Measurements from ENCODE around the gene APBB1IP. TPM values are rescaled to one million over a fixed set of nuclear protein-coding genes. Genes with fewer than 3 reads are reported as not detected.
"Not testable (repeated sequence)": the region's sequence is repeated elsewhere in the genome, so short reads cannot be mapped to it uniquely, and the experiment has no call there.

The APBB1IP gene
- polyA plus RNA-seq, 1 experiment: 0.04 TPM

DNA sequence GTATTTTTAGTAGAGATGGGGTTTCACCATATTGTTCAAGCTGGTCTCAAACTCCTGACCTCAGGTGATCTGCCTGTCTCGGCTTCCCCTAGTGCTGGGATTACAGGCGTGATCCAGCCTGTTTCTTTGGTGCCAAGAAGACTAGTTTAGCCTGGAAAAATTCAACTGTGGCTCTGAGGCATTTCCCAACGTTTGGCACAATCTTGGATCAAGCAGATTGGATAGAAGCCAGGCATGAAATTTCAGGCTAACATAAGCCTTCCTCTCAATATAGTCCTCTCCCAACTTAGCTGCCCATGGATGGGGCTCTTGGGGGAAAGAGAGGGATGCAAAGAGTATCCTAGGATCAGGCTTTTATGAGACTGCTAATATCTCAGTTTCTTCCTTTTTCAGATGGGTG, 53.8 kb downstream of the APBB1IP start:
- ChIA-PET POLR2A (no interaction called here), CTCF (no interaction called here)
- DNase-seq (ENCODE audit: low read depth, low spot score): no peak

DNA sequence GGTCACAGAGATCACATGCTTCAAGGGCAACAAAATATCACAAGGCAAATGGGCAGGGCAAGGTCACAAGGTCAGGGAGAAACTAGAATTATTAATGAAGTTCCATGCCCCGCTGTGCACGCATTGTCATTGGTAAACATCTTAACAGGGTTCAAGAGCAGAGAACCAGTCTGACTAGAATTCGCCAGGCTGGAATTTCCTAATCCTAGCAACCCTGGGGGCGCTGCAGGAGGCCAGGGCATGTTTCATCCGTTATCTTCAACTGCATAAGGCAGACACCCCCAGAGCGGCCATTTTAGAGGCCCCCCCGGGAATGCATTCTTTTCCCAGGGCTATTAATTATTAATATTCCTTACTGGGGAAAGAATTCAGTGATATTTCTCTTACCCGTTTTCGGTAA, 54.6 kb downstream of the APBB1IP start:
- H3K4me3 ChIP-seq (ENCODE audit: low read depth, low read length); H3K27ac ChIP-seq (ENCODE audit: low read depth, low read length); H3K9me3 ChIP-seq (ENCODE audit: control insufficient read depth, insufficient read depth, low read length); POLR2A ChIA-PET; CTCF ChIA-PET; DNase-seq (ENCODE audit: low read depth, low spot score); H3K27me3 ChIP-seq (ENCODE audit: control insufficient read depth, insufficient read depth, low read length): not testable (repeated sequence)

More for the DNA sequence above, 53.8 kb downstream of the APBB1IP start:
- TF ChIP-seq, protein P1, sequence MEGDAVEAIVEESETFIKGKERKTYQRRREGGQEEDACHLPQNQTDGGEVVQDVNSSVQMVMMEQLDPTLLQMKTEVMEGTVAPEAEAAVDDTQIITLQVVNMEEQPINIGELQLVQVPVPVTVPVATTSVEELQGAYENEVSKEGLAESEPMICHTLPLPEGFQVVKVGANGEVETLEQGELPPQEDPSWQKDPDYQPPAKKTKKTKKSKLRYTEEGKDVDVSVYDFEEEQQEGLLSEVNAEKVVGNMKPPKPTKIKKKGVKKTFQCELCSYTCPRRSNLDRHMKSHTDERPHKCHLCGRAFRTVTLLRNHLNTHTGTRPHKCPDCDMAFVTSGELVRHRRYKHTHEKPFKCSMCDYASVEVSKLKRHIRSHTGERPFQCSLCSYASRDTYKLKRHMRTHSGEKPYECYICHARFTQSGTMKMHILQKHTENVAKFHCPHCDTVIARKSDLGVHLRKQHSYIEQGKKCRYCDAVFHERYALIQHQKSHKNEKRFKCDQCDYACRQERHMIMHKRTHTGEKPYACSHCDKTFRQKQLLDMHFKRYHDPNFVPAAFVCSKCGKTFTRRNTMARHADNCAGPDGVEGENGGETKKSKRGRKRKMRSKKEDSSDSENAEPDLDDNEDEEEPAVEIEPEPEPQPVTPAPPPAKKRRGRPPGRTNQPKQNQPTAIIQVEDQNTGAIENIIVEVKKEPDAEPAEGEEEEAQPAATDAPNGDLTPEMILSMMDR (IDR thresholded peaks at IDR 0.05; ENCODE audit: low read depth, low read length): no peak
- Histone ChIP-seq H3K4me3 (ENCODE audit: low read depth, low read length) (no peak overlapping the region), H3K9me3 (ENCODE audit: control insufficient read depth, insufficient read depth, low read length) (peaks cover 2% of the 10 kb centered on the region; the same call in 1 of the 2 replicates), H3K27me3 (ENCODE audit: control insufficient read depth, insufficient read depth, low read length) (no peaks in the 10 kb centered on the region), H3K27ac (ENCODE audit: low read depth, low read length) (no peak overlapping the region)

DNA sequence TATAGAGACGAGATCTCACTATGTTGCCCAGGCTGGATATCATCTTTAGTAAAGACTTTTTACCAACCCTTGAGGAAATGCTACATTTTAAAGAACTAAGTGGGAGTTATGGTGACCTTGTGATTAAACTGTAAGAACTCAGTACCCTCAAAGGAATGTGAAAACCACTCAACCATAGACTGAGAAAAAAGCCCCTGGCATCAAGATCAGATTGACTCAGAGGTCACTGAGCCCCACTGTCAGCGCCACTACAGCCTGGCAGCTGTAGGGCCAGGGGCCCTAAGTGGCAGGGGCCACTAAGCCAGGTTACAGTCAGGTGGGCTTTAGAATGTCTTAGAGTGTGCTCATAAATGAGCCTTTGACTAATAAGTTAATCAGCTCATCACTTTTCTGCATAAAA, 55.9 kb downstream of the APBB1IP start:
- ChIA-PET CTCF (no interaction called here), POLR2A (no interaction called here)
- H3K9me3 ChIP-seq (ENCODE audit: control insufficient read depth, insufficient read depth, low read length): peaks cover 3% of the 10 kb centered on the region; the same call in 1 of the 2 replicates
- TF ChIP-seq, protein P1 (IDR thresholded peaks at IDR 0.05; ENCODE audit: low read depth, low read length): no peak
- H3K27ac ChIP-seq (ENCODE audit: low read depth, low read length): no peak overlapping the region
- H3K27me3 ChIP-seq (ENCODE audit: control insufficient read depth, insufficient read depth, low read length): no peaks in the 10 kb centered on the region
- DNase-seq (ENCODE audit: low read depth, low spot score): no peak
- no peak overlapping the region for H3K4me3 ChIP-seq (ENCODE audit: low read depth, low read length)

DNA sequence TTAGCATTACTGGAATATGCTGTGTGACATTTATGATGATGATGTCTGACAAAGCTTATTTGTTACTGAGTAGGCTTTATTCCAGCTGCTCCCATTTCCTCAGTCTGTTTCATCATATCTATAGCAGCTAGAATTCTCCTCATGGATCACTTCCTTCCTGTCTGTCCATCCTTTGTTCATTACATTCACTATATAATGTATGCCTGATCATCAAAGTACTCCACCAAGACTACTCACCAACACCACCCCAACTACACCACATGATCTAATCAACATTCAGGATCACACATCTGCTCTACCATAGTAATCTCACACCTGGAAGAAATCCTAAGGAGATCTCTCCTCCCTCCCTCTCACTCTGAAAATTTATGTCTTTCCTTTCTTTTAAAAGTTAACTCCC, 61.3 kb downstream of the APBB1IP start:
- no peak overlapping the region for H3K4me3 ChIP-seq (ENCODE audit: low read depth, low read length)
- ChIA-PET CTCF (no interaction called here), POLR2A (no interaction called here)
- peaks cover 15% of the 10 kb centered on the region for H3K9me3 ChIP-seq (ENCODE audit: control insufficient read depth, insufficient read depth, low read length)
- no peak overlapping the region for H3K27ac ChIP-seq (ENCODE audit: low read depth, low read length)
- DNase-seq (ENCODE audit: low read depth, low spot score): no peak
- TF ChIP-seq, protein P1 (IDR thresholded peaks at IDR 0.05; ENCODE audit: low read depth, low read length): no peak
- H3K27me3 ChIP-seq (ENCODE audit: control insufficient read depth, insufficient read depth, low read length): no peaks in the 10 kb centered on the region

DNA sequence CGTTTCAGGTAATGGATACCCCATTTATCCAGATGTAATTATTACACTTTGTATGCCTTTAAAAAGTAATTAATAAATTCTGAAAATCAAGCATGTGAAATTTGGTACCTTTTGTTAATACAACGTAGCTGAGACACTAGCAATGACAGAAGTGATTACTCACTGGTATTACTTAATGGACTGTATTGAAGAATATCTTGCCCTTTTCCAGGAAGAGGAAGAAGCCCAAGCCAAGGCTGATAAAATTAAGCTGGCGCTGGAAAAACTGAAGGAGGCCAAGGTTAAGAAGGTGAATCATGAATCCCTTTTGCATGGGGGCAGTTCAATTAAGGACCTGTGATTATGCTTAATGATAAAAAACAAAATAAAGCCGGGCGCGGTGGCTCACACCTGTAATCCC, 64.8 kb downstream of the APBB1IP start:
- Histone ChIP-seq H3K27me3 (ENCODE audit: control insufficient read depth, insufficient read depth, low read length) (no peaks in the 10 kb centered on the region), H3K9me3 (ENCODE audit: control insufficient read depth, insufficient read depth, low read length) (peaks cover 28% of the 10 kb centered on the region), H3K4me3 (ENCODE audit: low read depth, low read length) (no peak overlapping the region), H3K27ac (ENCODE audit: low read depth, low read length) (no peak overlapping the region)
- CTCF ChIA-PET: no interaction called here
- TF ChIP-seq, protein P1 (IDR thresholded peaks at IDR 0.05; ENCODE audit: low read depth, low read length): no peak
- POLR2A ChIA-PET: no interaction called here
- no peak for DNase-seq (ENCODE audit: low read depth, low spot score)

DNA sequence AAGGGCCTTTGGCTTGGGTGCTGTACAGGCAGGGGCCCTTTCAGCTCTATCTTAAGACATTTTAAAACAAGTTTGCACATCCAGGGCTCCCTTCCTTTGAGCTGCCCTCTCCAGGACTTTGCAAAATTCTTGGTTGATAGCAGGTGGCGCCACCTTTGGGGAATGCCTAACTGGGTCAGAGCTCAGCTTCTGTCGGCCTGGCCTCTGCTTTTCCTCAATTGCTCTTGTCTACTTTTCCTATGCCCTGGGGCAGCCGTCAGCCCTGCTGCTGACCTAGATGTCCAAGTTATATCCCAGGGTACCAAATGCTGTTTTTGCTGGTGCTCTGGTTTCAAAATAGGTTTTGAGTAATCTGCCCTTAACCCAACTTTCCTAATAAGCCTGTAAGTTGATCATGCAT, 65.8 kb downstream of the APBB1IP start:
- no peak for DNase-seq (ENCODE audit: low read depth, low spot score)
- H3K27ac ChIP-seq (ENCODE audit: low read depth, low read length): no peak overlapping the region
- H3K9me3 ChIP-seq (ENCODE audit: control insufficient read depth, insufficient read depth, low read length): peaks cover 28% of the 10 kb centered on the region
- TF ChIP-seq, protein P1 (IDR thresholded peaks at IDR 0.05; ENCODE audit: low read depth, low read length): no peak
- H3K27me3 ChIP-seq (ENCODE audit: control insufficient read depth, insufficient read depth, low read length): no peaks in the 10 kb centered on the region
- no peak overlapping the region for H3K4me3 ChIP-seq (ENCODE audit: low read depth, low read length)
- ChIA-PET CTCF (no interaction called here), POLR2A (no interaction called here)

DNA sequence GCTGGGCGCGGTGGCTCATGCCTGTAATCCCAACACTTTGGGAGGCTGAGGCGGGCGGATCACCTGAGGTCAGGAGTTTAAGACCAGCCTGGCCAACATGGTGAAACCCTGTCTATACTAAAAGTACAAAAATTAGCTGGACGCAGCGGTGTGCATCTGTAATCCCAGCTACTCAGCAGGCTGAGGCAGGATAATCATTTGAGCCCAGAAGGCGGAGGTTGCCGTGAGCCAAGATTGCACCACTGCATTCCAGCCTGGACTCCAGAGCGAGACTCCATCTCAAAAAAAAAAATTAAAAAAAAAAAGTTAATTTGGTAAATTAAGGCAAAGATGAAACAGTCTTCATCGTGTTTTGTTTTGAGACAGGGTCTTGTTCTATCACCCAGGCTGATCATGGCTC, 66.3 kb downstream of the APBB1IP start:
- H3K27ac ChIP-seq (ENCODE audit: low read depth, low read length); DNase-seq (ENCODE audit: low read depth, low spot score); H3K27me3 ChIP-seq (ENCODE audit: control insufficient read depth, insufficient read depth, low read length); POLR2A ChIA-PET; CTCF ChIA-PET; H3K4me3 ChIP-seq (ENCODE audit: low read depth, low read length): not testable (repeated sequence)
- peaks cover 28% of the 10 kb centered on the region for H3K9me3 ChIP-seq (ENCODE audit: control insufficient read depth, insufficient read depth, low read length)
